Erythroblast (primary cell): ENCODE data around the gene IFIH1.

Experiments used
- GATA1 ChIP-seq: IDR thresholded peaks from 2 replicates; pipeline ENCODE4 v1.6.1; 2011; ENCODE audit warnings: low read depth, mild to moderate bottlenecking, control low read depth, low read length, moderate library complexity
- POLR2A ChIP-seq: IDR thresholded peaks from 2 replicates; pipeline ENCODE4 v1.6.1; 2011; ENCODE audit warnings: mild to moderate bottlenecking, low read length

GRCh38 chr2:162324953-162325352 is 6.5 kb upstream of the IFIH1 start:
- TF ChIP-seq POLR2A, result no peak
- TF ChIP-seq GATA1, result no peak
